GM18873 (cell line): ENCODE results near the gene OMA1.

Experiments
- ATAC-seq: cut with Tn5 transposase; IDR thresholded peaks from one replicate; pipeline ENCODE4 v1.9.1; 2021; ENCODE audit warnings: mild to moderate bottlenecking, moderate library complexity, moderate number of reproducible peaks; ENCODE audit not compliant: unreplicated experiment, low FRiP score

OMA1 gene

DNA sequence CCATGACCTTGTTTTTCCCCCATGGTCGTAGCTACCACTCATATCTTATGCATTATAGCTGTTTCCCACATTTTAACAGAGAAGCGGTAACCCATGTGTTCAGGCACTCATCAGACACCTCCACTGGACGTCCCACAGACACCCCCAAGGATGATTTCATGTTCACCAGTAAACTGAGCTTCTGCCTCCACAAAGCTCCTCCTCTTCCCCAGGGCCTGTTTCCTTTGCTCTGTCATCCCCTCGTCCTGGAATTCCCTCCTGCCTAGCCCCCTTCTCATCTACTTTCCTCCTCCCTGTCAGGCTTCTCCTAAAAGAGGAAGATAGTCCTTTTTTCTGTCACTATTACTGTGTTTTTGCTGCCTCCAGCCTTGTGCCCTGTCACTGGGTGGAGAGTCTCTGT is 111.2 kb downstream of the OMA1 start:
- no peak for ATAC-seq

DNA sequence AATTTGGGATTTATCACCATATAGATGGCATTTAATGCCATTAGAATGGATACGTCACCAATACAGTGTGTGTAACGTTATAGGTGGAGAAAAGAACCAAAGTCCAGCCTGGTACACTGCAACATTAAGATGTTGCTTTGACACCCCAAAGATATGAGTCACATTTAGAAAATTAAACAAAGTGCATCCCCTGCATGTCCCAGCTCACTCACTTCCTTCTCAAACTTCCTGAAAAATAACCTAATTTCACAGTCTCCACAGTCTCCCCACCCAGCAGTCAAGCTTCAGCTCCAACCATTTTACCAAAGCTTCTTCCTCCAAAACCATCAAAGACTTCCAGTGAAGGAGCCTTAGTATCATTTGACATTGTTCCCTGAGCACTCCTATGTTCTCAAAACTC is 111.9 kb downstream of the OMA1 start:
- no peak for ATAC-seq

GRCh38 chr1:58434181-58434580 is 112.3 kb downstream of the OMA1 start:
- ATAC-seq = no peak

DNA sequence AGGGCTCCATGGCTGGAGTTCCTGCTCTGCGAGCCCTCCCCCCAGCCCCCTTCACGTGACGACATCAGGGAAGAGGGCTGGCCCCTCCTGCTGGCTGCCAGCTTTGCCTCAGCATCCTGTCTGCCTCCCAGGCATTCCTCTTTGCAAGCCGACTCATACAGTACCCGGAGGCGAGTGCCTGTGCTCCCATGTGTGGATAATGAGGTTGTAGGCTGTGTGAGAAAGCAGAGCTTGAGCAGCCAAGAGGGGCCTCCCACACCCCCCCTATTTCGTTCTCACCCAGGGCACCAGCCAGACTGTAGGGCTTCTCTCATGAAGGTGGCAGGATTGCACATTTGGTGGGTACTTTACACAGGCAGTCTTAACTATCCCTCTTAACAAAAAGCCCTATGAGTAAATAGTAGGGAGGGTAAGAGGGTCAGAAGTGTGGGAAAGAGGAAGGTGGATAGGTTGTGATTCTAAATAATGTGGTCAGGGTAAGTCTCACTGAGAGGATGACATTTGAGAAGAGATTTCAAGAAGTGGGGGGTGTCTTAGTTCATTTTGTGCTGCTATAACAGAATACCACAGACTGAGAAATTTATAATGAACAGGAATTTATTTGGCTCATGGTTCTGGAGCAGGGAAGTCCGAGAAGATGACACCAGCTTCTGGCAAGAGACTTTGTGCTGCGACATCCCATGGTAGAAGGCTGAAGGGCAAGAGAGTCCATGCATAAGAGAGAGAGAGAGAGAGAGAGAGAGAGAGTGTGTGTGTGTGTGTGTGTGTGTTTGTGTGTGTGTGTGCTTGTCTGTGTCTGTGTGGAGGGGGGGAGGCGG is 113.5 kb downstream of the OMA1 start:
- ATAC-seq = no peak

DNA sequence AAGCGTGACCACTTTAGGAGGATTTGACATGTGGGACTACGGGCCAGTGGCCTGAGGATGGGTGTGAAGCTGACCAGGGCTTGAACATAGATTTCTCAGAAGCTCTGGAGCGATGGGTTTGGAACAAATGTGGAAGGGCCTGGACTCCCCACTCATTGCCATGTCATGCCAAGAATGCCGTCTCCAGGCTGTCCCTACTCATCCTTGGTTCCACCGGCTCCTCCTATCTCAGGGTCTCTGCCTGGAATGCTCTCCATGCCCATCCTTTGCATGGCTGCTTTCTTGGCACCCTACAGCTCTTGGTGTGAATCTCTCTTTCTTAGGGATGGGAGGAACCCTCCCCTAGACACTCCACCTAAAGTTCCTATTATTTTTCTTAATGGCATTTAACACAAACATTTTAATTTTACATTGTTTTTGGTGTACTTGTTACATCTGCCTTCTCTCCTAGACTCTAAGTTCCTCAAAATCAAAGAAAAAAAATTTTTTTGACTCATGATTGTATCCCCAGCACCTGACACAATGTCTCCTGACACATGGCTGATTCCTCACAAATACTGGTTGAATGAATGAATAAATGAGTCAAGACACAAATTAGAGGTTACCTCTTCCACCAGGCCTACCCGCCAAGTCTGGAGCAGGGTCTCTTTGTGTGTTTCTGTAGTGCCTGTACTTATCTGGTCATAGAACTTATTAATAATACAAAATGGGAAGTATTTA is 114.5 kb downstream of the OMA1 start:
- ATAC-seq = no peak
